OCI-LY1 (cell line): ENCODE data around the gene OR2W3.

Experiments used
- H2AFZ ChIP-seq: fragments of 200-600 bp; sonication (generic), shearing (Covaris generic); 2 replicates; pipeline ENCODE4 v1.6.0; 2014; ENCODE audit warnings: antibody characterized with exemption, mild to moderate bottlenecking, low read length
- H3F3A ChIP-seq: fragments of 200-600 bp; sonication (generic), shearing (Covaris generic); 2 replicates; pipeline ENCODE4 v1.6.0; 2014; ENCODE audit warnings: mild to moderate bottlenecking, antibody characterized with exemption, low read length, moderate library complexity; ENCODE audit not compliant: insufficient read depth
- H3K27ac ChIP-seq: fragments of 200-600 bp; sonication (generic); 2 replicates; pipeline ENCODE4 v1.5.1; 2014; ENCODE audit warnings: low read length, mixed run types, mild to moderate bottlenecking, low read depth; ENCODE audit not compliant: poor library complexity, severe bottlenecking
- H3K27me3 ChIP-seq: fragments of 200-600 bp; sonication (generic); 2 replicates; pipeline ENCODE4 v1.6.0; 2014; ENCODE audit warnings: antibody characterized with exemption, mild to moderate bottlenecking, low read length, moderate library complexity; ENCODE audit not compliant: insufficient read depth
- H3K36me3 ChIP-seq: fragments of 200-600 bp; sonication (generic); 2 replicates; pipeline ENCODE4 v1.6.1; 2014; ENCODE audit warnings: mild to moderate bottlenecking, antibody characterized with exemption, low read length, moderate library complexity, mixed read lengths; ENCODE audit not compliant: insufficient read depth
- H3K4me1 ChIP-seq: fragments of 200-600 bp; sonication (generic); 2 replicates; pipeline ENCODE4 v1.5.1; 2014; ENCODE audit warnings: mild to moderate bottlenecking, low read length, moderate library complexity; ENCODE audit not compliant: insufficient read depth, severe bottlenecking
- H3K4me2 ChIP-seq: fragments of 200-600 bp; sonication (generic), shearing (Covaris generic); 2 replicates; pipeline ENCODE4 v1.6.1; 2014; ENCODE audit warnings: low read length
- H3K4me3 ChIP-seq: fragments of 200-600 bp; sonication (generic); 2 replicates; pipeline ENCODE4 v1.5.1; 2014; ENCODE audit warnings: low read length, low read depth, mild to moderate bottlenecking, mixed read lengths; ENCODE audit not compliant: poor library complexity, severe bottlenecking
- H3K79me2 ChIP-seq: fragments of 200-600 bp; shearing (Covaris generic); 2 replicates; pipeline ENCODE4 v1.6.1; 2016; ENCODE audit warnings: mixed run types, low read length, mixed read lengths; ENCODE audit not compliant: insufficient read depth
- H3K9ac ChIP-seq: fragments of 200-600 bp; sonication (generic), shearing (Covaris generic); 2 replicates; pipeline ENCODE4 v1.6.1; 2014; ENCODE audit warnings: mild to moderate bottlenecking, low read length, mixed read lengths
- H3K9me2 ChIP-seq: fragments of 200-600 bp; sonication (generic), shearing (Covaris generic); 2 replicates; pipeline ENCODE4 v1.6.1; 2014; ENCODE audit warnings: low read depth, mild to moderate bottlenecking, low read length, mixed read lengths
- H3K9me3 ChIP-seq: fragments of 200-600 bp; shearing (Covaris generic); 2 replicates; pipeline ENCODE4 v1.6.1; 2014; ENCODE audit warnings: low read length, mixed read lengths
- H4K20me1 ChIP-seq: fragments of 200-600 bp; sonication (generic), shearing (Covaris generic); 2 replicates; pipeline ENCODE4 v1.6.0; 2016; ENCODE audit warnings: mild to moderate bottlenecking, low read length; ENCODE audit not compliant: insufficient read depth
- EZH2 ChIP-seq: fragments of 200-600 bp; sonication (generic), shearing (Covaris generic); IDR thresholded peaks from 2 replicates; pipeline ENCODE4 v1.8.0; 2017; ENCODE audit warnings: borderline replicate concordance, mixed run types, mild to moderate bottlenecking, antibody characterized with exemption, low read length, moderate library complexity, mixed read lengths
- TF ChIP-seq, protein P1 (sequence below): fragments of 200-600 bp; sonication (generic), shearing (Covaris generic); IDR thresholded peaks from 2 replicates; pipeline ENCODE4 v1.5.1; 2017; ENCODE audit warnings: mild to moderate bottlenecking, antibody characterized with exemption, low read length, moderate library complexity, mixed read lengths

OR2W3 gene

GRCh38 chr1:247849616-247850015 is 45.8 kb upstream of the OR2W3 start:
- H3K4me1 ChIP-seq = no peaks in the 10 kb centered on the region
- H3K4me2 ChIP-seq = no peak overlapping the region
- H3K27ac ChIP-seq = no peak overlapping the region
- no peaks in the 10 kb centered on the region for H3K9me2 ChIP-seq
- H3F3A ChIP-seq = no peaks in the 10 kb centered on the region
- TF ChIP-seq, protein P1, sequence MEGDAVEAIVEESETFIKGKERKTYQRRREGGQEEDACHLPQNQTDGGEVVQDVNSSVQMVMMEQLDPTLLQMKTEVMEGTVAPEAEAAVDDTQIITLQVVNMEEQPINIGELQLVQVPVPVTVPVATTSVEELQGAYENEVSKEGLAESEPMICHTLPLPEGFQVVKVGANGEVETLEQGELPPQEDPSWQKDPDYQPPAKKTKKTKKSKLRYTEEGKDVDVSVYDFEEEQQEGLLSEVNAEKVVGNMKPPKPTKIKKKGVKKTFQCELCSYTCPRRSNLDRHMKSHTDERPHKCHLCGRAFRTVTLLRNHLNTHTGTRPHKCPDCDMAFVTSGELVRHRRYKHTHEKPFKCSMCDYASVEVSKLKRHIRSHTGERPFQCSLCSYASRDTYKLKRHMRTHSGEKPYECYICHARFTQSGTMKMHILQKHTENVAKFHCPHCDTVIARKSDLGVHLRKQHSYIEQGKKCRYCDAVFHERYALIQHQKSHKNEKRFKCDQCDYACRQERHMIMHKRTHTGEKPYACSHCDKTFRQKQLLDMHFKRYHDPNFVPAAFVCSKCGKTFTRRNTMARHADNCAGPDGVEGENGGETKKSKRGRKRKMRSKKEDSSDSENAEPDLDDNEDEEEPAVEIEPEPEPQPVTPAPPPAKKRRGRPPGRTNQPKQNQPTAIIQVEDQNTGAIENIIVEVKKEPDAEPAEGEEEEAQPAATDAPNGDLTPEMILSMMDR = no peak
- TF ChIP-seq EZH2 = no peak
- no peaks in the 10 kb centered on the region for H3K9me3 ChIP-seq
- no peak overlapping the region for H3K9ac ChIP-seq
- H4K20me1 ChIP-seq = no peaks in the 10 kb centered on the region
- no peak overlapping the region for H2AFZ ChIP-seq
- H3K4me3 ChIP-seq = no peak overlapping the region
- no peaks in the 10 kb centered on the region for H3K79me2 ChIP-seq
- H3K27me3 ChIP-seq = no peaks in the 10 kb centered on the region
- no peaks in the 10 kb centered on the region for H3K36me3 ChIP-seq

GRCh38 chr1:247854899-247855545 is 40.4 kb upstream of the OR2W3 start:
- no peak for TF ChIP-seq EZH2
- TF ChIP-seq, protein P1 = no peak

DNA sequence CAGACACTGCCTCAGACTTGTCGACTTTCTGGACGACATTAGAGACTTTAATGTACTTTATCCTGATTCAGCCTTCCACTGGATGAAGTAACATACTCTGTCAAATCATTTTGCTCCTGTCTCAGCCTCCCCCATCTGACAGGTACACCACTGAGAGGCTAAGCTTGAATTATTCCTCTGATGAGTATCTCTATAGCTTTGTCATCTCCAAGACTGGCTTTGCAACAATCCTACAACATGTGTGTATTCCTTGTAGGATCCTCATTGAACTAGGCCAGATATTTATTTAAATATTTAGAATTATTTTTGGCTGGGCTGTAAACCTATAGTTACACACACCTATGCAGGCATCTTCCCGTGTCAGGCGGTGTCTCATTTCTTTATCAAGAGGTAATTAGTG is 39.5 kb upstream of the OR2W3 start:
- Histone ChIP-seq H3K27me3 (no peaks in the 10 kb centered on the region), H3F3A (no peaks in the 10 kb centered on the region), H3K27ac (no peak overlapping the region), H3K9ac (no peak overlapping the region), H3K4me3 (no peak overlapping the region), H3K36me3 (no peaks in the 10 kb centered on the region), H3K4me1 (no peaks in the 10 kb centered on the region), H2AFZ (no peak overlapping the region), H3K9me2 (no peaks in the 10 kb centered on the region), H3K79me2 (no peaks in the 10 kb centered on the region), H4K20me1 (no peaks in the 10 kb centered on the region), H3K9me3 (no peaks in the 10 kb centered on the region), H3K4me2 (no peak overlapping the region)
- TF ChIP-seq, protein P1 = no peak
- TF ChIP-seq EZH2 = no peak

More at GRCh38 chr1:247854899-247855545, 40.4 kb upstream of the OR2W3 start:
- H3F3A ChIP-seq = no peaks in the 10 kb centered on the region
- H3K4me1 ChIP-seq = no peaks in the 10 kb centered on the region
- H3K9ac ChIP-seq = no peak overlapping the region
- H3K9me3 ChIP-seq = no peaks in the 10 kb centered on the region
- no peak overlapping the region for H3K27ac ChIP-seq
- H3K36me3 ChIP-seq = no peaks in the 10 kb centered on the region
- H3K4me3 ChIP-seq = no peak overlapping the region
- H3K9me2 ChIP-seq = no peaks in the 10 kb centered on the region
- no peak overlapping the region for H2AFZ ChIP-seq
- H3K4me2 ChIP-seq = no peak overlapping the region
- H4K20me1 ChIP-seq = no peaks in the 10 kb centered on the region
- no peaks in the 10 kb centered on the region for H3K79me2 ChIP-seq
- no peaks in the 10 kb centered on the region for H3K27me3 ChIP-seq
